GM10266 (cell line): ENCODE data around the gene NOX5.
"Not testable (repeated sequence)": the region's sequence is repeated elsewhere in the genome, so short reads cannot be mapped to it uniquely, and the experiment has no call there.

ENCODE experiments used
- DNase-seq: peaks from one replicate; pipeline ENCODE4 v3.0.0; 2012; ENCODE audit errors: extremely low spot score
- TF ChIP-seq, protein P1 (sequence below): IDR thresholded peaks from 2 replicates; pipeline ENCODE4 v1.5.1; 2012; ENCODE audit warnings: mild to moderate bottlenecking, low read depth; ENCODE audit not compliant: control insufficient read depth, insufficient read depth; ENCODE audit errors: missing control alignments

The NOX5 gene, protein sequence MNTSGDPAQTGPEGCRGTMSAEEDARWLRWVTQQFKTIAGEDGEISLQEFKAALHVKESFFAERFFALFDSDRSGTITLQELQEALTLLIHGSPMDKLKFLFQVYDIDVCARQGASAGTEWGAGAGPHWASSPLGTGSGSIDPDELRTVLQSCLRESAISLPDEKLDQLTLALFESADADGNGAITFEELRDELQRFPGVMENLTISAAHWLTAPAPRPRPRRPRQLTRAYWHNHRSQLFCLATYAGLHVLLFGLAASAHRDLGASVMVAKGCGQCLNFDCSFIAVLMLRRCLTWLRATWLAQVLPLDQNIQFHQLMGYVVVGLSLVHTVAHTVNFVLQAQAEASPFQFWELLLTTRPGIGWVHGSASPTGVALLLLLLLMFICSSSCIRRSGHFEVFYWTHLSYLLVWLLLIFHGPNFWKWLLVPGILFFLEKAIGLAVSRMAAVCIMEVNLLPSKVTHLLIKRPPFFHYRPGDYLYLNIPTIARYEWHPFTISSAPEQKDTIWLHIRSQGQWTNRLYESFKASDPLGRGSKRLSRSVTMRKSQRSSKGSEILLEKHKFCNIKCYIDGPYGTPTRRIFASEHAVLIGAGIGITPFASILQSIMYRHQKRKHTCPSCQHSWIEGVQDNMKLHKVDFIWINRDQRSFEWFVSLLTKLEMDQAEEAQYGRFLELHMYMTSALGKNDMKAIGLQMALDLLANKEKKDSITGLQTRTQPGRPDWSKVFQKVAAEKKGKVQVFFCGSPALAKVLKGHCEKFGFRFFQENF

DNA sequence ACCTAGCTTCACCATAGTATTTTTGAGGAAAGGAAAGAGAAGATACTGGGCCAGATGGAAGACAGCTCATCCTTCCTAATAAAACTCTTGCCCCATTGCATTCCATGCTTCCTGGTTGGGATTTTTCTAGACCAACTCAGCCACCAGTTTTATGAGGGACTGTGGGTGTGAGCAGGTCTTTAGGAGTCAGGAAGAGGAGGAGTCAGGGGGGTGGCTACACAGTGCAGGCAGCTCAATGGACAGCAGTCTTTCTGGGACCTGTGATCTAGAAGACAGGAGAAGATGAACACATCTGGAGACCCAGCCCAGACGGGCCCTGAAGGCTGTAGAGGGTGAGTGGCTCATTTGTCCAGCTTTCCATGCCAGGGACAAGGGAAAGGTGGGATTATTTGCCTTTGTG lies at the start of gene NOX5:
Gene NOX5 (plus strand): TSS at position 242 of the 400 bp plus-strand sequence. CDS start 41 bp downstream, at position 283.
- DNase-seq, result no peak
- TF ChIP-seq, protein P1, sequence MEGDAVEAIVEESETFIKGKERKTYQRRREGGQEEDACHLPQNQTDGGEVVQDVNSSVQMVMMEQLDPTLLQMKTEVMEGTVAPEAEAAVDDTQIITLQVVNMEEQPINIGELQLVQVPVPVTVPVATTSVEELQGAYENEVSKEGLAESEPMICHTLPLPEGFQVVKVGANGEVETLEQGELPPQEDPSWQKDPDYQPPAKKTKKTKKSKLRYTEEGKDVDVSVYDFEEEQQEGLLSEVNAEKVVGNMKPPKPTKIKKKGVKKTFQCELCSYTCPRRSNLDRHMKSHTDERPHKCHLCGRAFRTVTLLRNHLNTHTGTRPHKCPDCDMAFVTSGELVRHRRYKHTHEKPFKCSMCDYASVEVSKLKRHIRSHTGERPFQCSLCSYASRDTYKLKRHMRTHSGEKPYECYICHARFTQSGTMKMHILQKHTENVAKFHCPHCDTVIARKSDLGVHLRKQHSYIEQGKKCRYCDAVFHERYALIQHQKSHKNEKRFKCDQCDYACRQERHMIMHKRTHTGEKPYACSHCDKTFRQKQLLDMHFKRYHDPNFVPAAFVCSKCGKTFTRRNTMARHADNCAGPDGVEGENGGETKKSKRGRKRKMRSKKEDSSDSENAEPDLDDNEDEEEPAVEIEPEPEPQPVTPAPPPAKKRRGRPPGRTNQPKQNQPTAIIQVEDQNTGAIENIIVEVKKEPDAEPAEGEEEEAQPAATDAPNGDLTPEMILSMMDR, result no peak

DNA sequence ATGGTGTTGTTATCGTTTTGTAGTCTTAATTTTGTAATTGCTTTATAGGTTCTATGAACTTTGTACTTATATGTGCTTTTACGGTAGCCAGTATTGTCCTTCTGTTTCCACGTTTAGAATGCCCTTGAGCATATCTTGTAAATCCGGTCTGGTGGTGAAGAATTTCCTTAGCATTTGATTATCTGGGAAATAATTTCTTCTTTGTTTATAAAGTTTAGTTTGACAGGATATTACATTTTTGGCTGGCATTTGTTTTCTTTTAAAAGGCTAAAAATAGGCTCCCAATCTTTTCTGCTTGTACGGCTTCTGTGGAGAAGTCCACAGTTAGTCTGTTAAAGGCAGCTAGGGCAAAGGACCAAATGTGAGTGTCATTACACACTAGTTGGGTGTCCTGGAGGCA lies 47.5 kb upstream of the NOX5 start:
- DNase-seq, result no peak
- TF ChIP-seq, protein P1, result no peak

DNA sequence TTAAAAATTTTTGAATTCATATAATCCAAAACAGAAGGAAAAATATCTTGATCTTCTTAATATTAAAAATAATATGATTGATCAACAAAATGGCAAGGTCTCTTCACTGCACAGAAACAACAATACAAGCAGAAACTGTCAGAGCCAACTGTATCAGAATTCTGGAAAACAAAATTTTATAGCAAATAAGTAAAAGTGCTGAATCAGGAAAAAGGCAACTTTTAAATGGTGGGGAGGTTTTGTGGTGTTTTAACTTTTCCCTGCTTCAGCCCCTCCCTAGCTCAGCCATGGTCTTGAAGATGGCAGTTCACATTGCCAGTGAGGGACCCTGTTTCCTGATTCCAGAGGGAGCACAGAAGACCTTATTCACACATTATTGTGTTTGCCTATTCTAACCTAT lies 46.5 kb upstream of the NOX5 start:
- DNase-seq, result no peak
- TF ChIP-seq, protein P1, result no peak

DNA sequence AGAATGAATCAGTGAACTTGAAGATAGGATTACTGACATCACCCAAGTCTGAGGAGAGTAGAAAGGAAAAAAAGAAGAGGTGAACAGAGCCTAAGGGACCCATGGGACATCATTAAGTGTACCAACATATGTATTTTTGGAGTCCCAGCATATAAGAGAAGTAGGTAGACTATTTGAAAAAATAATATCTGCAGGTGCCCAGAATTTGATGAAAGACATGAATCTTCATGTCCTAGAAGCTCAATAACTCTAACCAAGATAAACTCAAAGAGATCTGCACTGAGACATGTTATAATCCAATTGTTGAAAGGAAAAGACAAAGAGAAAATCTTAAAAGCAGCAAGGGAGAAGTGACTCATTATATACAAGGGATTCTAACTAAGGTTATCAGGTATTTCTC lies 45.2 kb upstream of the NOX5 start:
- no peak for DNase-seq
- TF ChIP-seq, protein P1, result no peak

DNA sequence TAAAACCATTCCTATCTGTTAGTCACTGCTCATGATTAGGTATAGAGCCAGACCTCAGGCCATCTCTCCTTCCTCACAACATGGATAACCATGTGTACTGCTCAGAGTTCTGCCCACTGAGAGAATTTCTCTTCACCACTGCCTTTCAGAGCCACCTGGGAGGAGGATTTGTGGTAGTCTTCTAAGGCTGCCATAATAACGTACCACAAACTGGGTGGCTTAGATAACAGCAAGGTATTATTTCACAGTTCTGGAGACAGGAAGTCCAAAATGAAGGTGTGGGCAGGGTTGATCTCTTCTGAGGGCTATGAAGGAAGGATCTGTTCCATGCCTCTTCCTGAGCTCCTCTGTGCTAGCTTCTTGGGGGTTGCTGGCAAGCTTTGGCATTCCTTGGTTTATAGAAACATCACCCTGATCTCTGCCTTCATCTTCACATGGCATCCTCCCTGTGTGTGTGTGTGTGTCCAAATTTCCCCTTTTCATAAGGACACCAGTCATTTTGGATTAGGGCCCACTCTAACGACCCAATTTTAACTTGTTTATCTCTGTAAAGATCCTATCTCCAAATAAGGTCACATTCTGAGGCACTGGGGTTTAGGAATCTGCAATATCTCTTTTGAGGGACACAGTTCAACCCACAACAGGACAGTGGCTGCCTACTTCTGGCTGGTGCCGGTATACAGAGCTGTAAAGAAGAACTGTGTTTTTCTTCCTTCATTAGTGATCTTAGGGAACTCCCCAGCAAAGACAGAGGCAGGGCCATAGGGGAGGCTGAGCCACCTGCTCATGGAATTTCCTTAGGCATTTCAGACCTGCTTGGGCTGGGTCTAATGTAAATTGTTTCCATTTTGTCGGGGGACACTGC lies 42.1 kb upstream of the NOX5 start:
- TF ChIP-seq, protein P1, result no peak
- DNase-seq, result peak; percentile 15

DNA sequence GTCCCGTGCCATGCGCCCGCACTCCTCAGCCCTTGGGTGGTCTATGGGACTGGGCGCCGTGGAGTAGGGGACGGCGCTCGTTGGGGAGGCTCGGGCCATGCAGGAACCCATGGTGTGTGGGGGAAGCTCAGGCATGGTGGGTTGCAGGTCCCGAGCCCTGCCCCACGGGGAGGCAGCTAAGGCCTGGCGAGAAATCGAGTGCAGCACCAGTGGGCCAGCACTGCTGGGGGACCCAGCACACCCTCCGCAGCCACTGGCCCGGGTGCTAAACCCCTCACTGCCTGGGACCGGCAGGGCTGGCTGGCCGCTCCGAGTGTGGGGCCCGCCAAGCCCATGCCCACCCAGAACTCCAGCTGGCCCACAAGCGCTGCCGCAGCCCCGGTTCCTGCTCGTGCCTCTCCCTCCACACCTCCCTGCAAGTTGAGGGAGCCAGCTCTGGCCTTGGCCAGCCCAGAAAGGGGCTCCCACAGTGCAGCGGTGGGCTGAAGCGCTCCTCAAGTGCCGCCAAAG lies 38.8 kb upstream of the NOX5 start:
- not testable (repeated sequence) for DNase-seq

DNA sequence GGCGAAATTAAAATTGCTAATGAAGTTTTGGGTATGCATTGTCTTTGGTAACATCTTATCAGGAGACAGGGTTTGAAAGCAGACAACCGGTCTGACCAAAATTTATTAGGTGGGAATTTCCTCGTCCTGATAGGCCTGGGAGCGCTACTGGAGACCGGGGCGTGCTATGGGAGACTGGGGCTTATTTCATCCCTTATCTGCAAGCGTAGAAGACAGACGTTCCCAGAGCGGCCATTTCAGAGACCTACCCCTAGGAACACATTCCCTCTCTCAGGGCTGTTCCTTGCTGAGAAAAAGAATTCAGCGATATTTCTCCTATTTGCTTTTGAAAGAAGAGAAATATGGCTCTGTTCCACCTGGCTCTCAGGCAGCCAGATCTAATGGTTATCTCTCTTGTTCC lies 37.1 kb upstream of the NOX5 start:
- DNase-seq, result not testable (repeated sequence)
